Right lung (tissue), 5 donors: ENCODE data around the gene ARTN. TPM values are rescaled to one million over a fixed set of nuclear protein-coding genes. Genes with fewer than 3 reads are reported as not detected.

Source experiments
- DNase-seq, 2 donors: peaks; one replicate each; pipeline ENCODE4 v3.0.0-alpha.2; 2013
- polyA plus RNA-seq, 5 donors: library from polyadenylated mRNA; unstranded; fragments of 120-200 nt; gene quantifications; one replicate each; pipeline versions ENCODE4 v1.2.1 to v1.2.3, GENCODE V29; 2013; ENCODE audit warnings: inconsistent platforms in 1 of 5, low replicate concordance in 1 of 5; ENCODE audit not compliant: insufficient read length in 5 of 5, insufficient read depth in 1 of 5

Gene ARTN
- polyA plus RNA-seq, 5 donors = 1.9 to 3.9 (median 2.8) TPM

DNA sequence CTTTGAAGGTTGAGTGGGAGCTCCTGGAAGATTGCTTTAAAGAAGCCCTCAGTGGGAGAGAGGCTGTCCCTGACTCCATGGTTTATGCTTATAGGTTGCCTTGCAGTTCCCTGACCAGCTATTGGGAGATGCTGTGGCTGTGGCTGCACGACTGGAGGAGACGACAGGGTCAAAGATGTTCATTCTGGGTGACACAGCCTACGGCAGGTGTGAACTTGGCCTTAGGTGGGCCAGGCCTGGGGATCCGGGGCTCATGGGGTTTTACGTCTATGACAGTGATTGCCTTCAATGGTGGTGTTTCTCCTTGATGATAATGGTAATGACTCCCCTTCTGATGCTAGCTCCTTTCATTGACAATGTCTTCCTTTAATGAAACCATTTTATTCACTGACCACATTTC, 36.9 kb downstream of the ARTN start:
- no peak for DNase-seq

DNA sequence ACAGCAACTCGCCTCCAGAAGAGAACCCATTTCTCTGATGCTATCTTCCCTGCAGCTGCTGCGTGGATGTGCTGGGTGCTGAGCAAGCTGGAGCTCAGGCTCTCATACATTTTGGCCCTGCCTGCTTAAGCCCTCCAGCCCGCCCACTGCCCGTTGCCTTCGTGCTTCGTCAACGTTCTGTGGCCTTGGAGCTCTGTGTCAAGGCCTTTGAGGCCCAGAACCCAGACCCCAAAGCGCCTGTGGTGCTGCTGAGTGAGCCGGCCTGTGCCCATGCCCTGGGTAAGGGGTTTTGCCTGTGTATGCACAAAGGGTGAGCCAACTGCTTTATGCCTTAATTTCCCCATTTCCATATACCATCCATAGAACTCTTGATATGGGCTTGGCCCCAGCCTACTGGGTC, 37.3 kb downstream of the ARTN start:
- DNase-seq = no peak

GRCh38 chr1:43971336-43971980, 37.9 kb downstream of the ARTN start:
- no peak for DNase-seq

DNA sequence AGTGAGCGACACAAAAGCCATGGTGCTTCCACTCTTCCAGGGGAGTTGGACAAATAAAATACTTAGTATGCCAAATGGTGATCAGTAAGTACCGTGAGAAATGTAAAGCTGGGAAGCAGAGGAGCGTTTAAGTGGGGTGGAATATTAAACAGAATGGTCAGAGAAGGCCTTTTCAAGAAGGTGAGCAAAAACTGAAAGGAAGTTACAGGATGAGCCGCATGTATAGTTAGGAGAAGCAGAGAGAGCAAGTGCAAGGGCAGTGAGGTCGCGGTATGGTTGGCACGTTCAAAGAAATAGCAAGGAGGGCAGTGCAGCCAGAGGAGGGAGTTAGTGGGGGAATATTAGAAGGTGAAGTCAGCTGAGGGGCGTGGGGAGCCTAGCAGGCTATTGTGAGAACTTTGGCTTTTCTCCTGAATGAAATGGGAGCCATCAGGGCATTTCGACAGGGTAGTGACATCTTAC, 40.4 kb downstream of the ARTN start:
- no peak for DNase-seq

- DNase-seq = peak; percentile 89 to 90
Measured at GRCh38 chr1:43974443-43975248, 41.0 kb downstream of the ARTN start, which contains the start of gene ATP6V0B. ATP6V0B (plus strand) TSS chr1:43974960; CDS start chr1:43975041, 81 bp downstream.

DNA sequence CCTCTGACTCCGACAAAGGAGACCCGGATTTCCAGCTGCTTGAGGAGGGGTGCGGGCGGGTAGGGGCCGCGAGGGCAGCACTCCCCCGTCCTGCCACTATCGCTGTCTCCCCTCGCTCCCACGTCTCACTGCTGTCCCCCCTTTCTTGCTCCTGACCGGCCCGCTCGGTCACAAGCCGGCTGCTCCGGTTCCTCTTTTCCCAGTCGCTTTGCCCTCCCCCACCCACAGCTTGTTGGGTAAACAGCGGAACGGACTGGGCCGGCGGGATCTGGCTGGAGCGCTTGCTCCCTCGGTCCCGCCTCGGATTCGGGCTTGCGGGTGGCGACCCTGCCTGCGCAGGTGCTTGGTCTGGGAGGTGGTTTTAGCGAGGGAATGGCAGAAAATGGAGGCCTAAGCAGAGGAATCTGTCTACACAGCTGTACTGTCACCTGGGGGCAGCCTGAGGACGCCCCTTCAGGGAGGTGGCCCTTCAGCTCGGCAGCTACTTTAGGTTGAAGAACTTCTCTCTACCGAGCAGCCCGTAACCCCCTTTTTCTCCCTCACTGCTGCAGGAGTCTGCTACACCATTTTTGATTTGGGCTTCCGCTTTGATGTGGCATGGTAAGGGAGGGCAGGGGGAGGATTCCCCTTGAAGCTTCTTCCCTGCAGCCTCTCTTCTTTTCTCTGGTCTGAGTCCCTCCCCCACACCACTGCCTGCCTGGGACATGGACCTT, 41.8 kb downstream of the ARTN start:
- no peak for DNase-seq

DNA sequence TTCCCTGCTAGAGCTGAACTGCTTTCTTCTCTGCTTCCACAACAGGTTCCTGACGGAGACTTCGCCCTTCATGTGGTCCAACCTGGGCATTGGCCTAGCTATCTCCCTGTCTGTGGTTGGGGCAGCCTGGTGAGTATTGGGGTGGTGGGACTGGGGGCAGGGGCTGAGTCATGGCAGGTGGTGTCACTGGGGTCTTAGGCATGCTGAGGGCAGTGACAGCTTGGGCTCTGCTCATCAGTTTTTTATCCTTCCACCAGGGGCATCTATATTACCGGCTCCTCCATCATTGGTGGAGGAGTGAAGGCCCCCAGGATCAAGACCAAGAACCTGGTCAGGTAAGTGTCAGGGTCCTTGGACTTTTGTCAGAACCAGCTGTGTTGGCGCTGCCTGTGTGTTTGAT, 42.4 kb downstream of the ARTN start:
- DNase-seq = no peak

- DNase-seq = no peak
Measured at GRCh38 chr1:43976890-43977289, 43.3 kb downstream of the ARTN start.

DNA sequence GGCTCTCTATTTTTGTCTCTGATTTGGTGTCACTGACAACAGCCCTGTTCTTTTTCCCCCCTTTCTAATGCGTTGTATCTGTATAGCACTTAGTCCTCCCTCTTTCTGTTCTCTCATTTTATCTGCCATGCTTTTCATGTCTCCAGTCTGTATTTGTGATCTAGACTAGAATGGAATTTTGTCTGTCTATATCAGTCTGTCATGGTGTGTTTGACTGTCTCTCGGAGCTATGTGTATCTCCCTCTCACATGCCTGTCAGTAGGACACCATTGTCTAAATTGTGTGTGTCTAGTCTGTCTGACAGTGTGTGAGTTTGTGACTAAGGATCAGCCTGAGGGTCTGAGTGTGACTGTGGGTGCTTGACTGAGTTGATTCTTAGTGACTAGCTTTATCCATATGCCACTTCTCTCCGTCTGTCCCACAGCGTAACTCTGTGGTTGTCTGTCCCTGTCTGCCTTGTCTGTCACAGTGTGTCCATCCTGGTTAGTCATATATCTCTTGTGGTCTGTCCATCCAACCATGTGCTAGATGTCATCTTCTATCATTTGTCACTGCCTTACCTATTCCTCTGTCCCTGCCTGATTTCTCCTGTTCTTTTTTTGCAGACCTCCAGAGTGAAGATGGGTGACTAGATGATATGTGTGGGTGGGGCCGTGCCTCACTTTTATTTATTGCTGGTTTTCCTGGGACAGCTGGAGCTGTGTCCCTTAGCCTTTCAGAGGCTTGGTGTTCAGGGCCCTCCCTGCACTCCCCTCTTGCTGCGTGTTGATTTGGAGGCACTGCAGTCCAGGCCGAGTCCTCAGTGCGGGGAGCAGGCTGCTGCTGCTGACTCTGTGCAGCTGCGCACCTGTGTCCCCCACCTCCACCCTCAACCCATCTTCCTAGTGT, 44.0 kb downstream of the ARTN start:
- no peak for DNase-seq

- DNase-seq = no peak
Measured at GRCh38 chr1:43978264-43978550, 44.6 kb downstream of the ARTN start.

- DNase-seq = no peak
Measured at GRCh38 chr1:43978551-43979260, 45.1 kb downstream of the ARTN start, which contains the start of gene B4GALT2. B4GALT2 (plus strand) TSS chr1:43979210; CDS start chr1:43981161, 1,951 bp downstream.

DNA sequence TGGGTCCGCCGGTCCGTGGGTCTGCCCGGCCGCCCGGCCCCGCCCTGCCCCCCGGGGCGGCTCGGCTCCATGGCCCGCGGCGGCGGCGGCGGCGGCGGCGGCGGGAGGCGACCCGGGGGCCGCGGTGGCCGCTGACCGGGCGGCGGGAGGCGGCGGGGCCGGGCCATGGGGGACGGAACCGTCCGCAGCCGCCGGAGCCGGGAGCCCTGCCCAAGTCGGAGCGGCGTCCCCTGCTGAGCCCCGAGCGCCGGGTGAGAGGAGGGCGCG, 45.6 kb downstream of the ARTN start:
- DNase-seq = no peak

DNA sequence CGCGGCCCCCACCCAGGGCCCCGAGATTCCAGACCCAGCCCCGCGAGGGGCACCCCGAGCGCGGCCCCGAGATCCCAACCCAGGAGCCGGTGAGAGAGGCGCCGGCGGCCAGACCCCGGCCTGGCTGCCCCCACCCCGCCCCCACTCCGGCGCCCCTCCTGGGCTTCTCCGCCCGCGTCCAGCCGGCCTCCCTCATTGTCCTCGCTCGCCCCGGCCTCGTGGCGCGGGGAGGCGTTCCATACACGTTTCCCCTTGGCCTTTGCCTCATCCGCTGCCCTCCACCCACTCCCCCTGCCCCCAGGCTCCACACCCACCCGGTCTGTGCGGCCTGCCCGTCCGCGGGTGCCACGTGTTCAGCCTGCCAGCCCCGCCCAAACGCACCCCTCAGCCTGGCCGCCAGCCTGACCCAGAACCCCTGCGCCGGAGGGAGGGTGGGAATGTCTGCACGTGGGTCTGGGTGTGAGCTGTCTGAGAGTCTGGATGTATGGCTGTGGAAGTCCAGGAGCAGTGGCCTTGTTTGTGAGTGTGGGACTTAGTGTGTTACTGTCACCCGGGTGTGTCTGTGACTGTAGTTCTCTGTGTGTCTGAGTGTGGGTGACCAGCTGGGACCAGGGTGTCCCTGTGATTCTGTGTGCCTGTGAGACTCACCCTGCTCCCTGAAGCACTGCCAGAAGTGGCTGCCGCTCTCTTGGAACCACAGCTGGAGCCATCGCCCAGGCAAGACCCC, 46.1 kb downstream of the ARTN start:
- DNase-seq = peak in 1 of 2 donors; percentile 30

DNA sequence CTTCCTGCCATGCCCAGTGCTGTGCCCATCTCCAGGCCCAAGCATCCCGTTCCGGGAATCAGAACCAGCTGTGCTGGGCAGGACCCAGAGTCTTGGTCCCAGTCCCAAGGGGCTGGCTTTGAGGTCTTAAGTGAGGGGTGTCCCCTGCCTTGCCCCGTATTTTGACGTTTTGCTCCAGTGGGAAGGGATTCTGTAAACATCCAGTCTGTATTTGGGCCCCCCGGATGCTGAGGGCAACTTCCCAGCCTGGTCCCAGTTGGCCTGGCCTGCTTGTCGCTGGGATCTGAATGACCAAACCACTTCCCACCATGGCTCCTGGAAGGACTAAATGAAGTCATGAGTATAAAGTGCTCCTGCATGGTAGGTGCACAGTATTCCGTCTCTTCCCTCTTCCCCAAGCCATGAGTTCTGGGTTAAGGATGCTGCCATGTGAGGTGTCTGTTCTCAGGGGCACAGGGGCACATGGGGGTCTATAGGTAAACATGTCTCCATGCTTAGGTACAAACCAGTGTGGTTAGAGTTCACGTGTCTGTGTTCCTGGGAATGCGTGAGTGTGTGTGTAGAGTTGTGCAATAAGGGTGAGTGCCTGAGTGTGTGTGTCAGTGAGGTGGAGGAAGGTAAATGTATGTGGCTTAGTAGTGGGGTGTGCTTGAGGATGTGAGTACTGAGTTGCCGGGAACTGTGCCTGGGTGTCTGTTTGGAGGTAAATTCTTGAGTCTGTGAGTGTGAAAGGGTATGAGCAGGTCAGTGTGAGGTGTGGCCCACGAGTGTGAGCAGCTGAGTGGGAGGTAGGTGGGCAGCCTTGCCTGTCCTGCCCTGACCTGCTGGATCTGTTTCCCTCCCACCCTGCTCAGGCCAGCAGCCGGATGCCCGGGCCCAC, 46.9 kb downstream of the ARTN start:
- DNase-seq = no peak

- DNase-seq = no peak
Measured at GRCh38 chr1:43981135-43981491, 47.5 kb downstream of the ARTN start.

DNA sequence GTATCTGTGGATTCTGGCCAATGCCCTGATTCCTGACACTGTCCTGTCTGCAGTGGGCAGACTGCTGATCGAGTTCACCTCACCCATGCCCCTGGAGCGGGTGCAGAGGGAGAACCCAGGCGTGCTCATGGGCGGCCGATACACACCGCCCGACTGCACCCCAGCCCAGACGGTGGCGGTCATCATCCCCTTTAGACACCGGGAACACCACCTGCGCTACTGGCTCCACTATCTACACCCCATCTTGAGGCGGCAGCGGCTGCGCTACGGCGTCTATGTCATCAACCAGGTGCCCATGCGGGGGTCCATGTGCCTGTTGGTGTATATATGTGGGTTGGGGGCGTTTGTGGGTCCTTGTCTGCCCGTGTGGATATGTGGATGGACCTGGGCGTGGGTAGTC, 48.0 kb downstream of the ARTN start:
- no peak for DNase-seq

DNA sequence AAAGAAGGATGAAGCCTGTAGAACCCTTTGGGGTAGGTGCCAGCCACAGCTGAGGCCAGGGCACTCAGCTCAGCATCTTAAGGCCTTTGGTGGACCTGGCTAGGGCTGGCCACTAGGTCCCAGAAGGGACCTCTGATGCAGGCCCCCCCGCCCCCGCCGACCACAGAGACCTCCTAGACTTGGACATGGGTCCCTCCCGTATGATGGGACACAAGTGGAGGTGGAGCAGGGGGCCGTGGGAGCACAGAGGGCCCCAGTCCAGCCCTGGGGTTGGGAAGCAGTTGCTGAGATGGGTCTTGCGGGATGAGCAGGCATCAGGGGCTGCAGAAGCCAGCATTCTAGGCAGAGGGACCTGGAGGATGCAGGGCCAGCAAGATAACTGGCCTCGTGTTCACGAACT, 48.6 kb downstream of the ARTN start:
- no peak for DNase-seq

GRCh38 chr1:43982808-43983207, 49.2 kb downstream of the ARTN start:
- no peak for DNase-seq

DNA sequence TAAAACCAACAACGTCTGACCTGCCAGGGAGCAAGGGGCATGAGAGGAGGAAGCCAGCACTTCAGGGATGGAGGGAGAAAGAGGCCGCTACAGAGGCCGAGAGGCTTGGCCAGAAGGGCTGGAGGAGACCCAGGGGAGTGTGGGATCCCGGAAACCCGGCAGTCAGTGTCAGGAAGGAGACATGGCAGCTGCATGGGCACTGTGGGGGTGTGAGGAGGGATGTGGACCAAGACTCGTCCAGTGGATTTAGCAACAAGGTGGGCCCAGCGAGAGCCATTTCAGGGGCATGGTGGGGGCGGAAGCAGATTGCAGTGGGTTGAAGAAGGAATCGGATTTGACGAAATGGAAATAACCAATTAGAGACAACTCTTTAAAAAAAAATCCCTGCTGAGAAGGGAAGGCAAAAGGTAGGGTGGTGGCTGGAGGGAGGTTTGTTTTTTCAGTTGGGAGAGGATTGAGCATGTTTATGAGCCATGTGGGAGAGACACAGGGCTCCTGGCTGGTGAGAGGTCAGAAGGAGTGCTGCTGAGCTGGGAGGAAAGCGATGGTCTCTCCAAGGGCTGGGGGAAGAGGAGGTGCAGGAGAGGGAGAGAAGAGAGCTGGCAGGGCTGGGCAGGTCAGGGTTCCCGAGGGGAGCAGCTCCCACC, 49.8 kb downstream of the ARTN start:
- DNase-seq = no peak
